WTC11 (cell line): Measurements from ENCODE around the gene LIPH. TPM values are rescaled to one million over a fixed set of nuclear protein-coding genes. Genes with fewer than 3 reads are reported as not detected.
A peak's percentile ranks its signal among the peaks of the same experiment; 100 is the strongest.

ENCODE experiments used
- ATAC-seq: fragments of 200-7000 bp; cut with Tn5 transposase; 2 replicates; pipeline ENCODE4 v1.10.0; 2021; ENCODE audit warnings: mild to moderate bottlenecking, moderate library complexity
- CTCF ChIA-PET: fragments of 300-600 bp; sonication (Branson Sonifier 250); formaldehyde crosslinking; loops from one replicate; lab custom pipeline; 2021; ENCODE audit warnings: antibody characterized with exemption; lab: Charles Lee
- POLR2A ChIA-PET: fragments of 350-600 bp; sonication (Branson Sonifier 250); formaldehyde crosslinking; loops from one replicate; lab custom pipeline; 2021; ENCODE audit warnings: antibody characterized with exemption; lab: Charles Lee
- DNase-seq: peaks from one replicate; pipeline ENCODE4 v3.0.0; 2021; ENCODE audit warnings: low spot score
- H3K27ac Mint-ChIP-seq: 2 replicates; pipeline ENCODE4 v1.8.0; 2021; ENCODE audit warnings: mixed read lengths
- H3K27me3 Mint-ChIP-seq: 2 replicates; pipeline ENCODE4 v1.8.0; 2021; ENCODE audit warnings: low read depth, mild to moderate bottlenecking, moderate library complexity, mixed read lengths
- H3K36me3 Mint-ChIP-seq: 2 replicates; pipeline ENCODE4 v1.8.0; 2021; ENCODE audit warnings: mixed read lengths
- H3K4me1 Mint-ChIP-seq: 2 replicates; pipeline ENCODE4 v1.8.0; 2022; ENCODE audit warnings: mixed read lengths
- H3K4me3 Mint-ChIP-seq: 2 replicates; pipeline ENCODE4 v1.8.0; 2021; ENCODE audit warnings: mild to moderate bottlenecking, moderate library complexity, mixed read lengths
- H3K9me3 Mint-ChIP-seq: 2 replicates; pipeline ENCODE4 v1.8.0; 2021; ENCODE audit warnings: mixed read lengths
- AFF4 ChIP-seq: sonication (generic); formaldehyde crosslinking; IDR thresholded peaks from 2 replicates; pipeline ENCODE4 v1.8.1; 2023; ENCODE audit warnings: mild to moderate bottlenecking, missing genetic modification reagents, borderline replicate concordance
- AR ChIP-seq: fragments of 250-450 bp; sonication (Bioruptor Pico); IDR thresholded peaks from 2 replicates; pipeline ENCODE4 v1.9.0; 2021; ENCODE audit warnings: mild to moderate bottlenecking
- ATF2 ChIP-seq: sonication (generic); formaldehyde crosslinking; IDR thresholded peaks from 2 replicates; pipeline ENCODE4 v1.8.1; 2022; ENCODE audit warnings: low read depth, missing genetic modification reagents, borderline replicate concordance
- CTCF ChIP-seq: fragments of 200-600 bp; IDR thresholded peaks from 2 replicates; pipeline ENCODE4 v1.8.0; 2022; ENCODE audit warnings: antibody characterized with exemption
- EMX1 ChIP-seq: fragments of 250-450 bp; sonication (Bioruptor Pico); IDR thresholded peaks from 2 replicates; pipeline ENCODE4 v1.8.0; 2021; ENCODE audit warnings: mild to moderate bottlenecking
- FOXP1 ChIP-seq: sonication (generic); formaldehyde crosslinking; IDR thresholded peaks from 2 replicates; pipeline ENCODE4 v1.8.0; 2022; ENCODE audit warnings: missing genetic modification reagents, mild to moderate bottlenecking, moderate library complexity, borderline replicate concordance
- HMGA2 ChIP-seq: fragments of 250-450 bp; sonication (Bioruptor Pico); IDR thresholded peaks from 2 replicates; pipeline ENCODE4 v1.4.0; 2021; ENCODE audit warnings: mild to moderate bottlenecking, moderate library complexity
- HMGXB4 ChIP-seq: sonication (generic); formaldehyde crosslinking; IDR thresholded peaks from 2 replicates; pipeline ENCODE4 v1.8.1; 2023; ENCODE audit warnings: mild to moderate bottlenecking, moderate library complexity, missing genetic modification reagents
- IRF2 ChIP-seq: sonication (generic); formaldehyde crosslinking; IDR thresholded peaks from 2 replicates; pipeline ENCODE4 v1.8.0; 2022; ENCODE audit warnings: low read depth, missing genetic modification reagents, borderline replicate concordance
- SMAD3 ChIP-seq: sonication (generic); formaldehyde crosslinking; IDR thresholded peaks from 2 replicates; pipeline ENCODE4 v1.8.0; 2022; ENCODE audit warnings: missing genetic modification reagents, mild to moderate bottlenecking, borderline replicate concordance
- TEAD1 ChIP-seq: sonication (generic); formaldehyde crosslinking; IDR thresholded peaks from 2 replicates; pipeline ENCODE4 v1.8.0; 2022; ENCODE audit warnings: mild to moderate bottlenecking, missing genetic modification reagents
- TP53 ChIP-seq: sonication (generic); formaldehyde crosslinking; IDR thresholded peaks from 2 replicates; pipeline ENCODE4 v1.8.1; 2023; ENCODE audit warnings: mild to moderate bottlenecking, missing genetic modification reagents
- USF2 ChIP-seq: sonication (generic); formaldehyde crosslinking; IDR thresholded peaks from 2 replicates; pipeline ENCODE4 v1.8.1; 2023; ENCODE audit warnings: mild to moderate bottlenecking, missing genetic modification reagents, moderate library complexity
- ZNF121 ChIP-seq: sonication (generic); formaldehyde crosslinking; IDR thresholded peaks from 2 replicates; pipeline ENCODE4 v1.8.0; 2023; ENCODE audit warnings: missing genetic modification reagents
- ZNF138 ChIP-seq: sonication (generic); formaldehyde crosslinking; conservative IDR thresholded peaks from 2 replicates; pipeline ENCODE4 v1.8.1; 2022; ENCODE audit warnings: mild to moderate bottlenecking, moderate library complexity, missing genetic modification reagents
- ZNF219 ChIP-seq: sonication (generic); formaldehyde crosslinking; IDR thresholded peaks from 2 replicates; pipeline ENCODE4 v1.8.0; 2023; ENCODE audit warnings: missing genetic modification reagents, mild to moderate bottlenecking, borderline replicate concordance
- ZNF263 ChIP-seq: sonication (generic); formaldehyde crosslinking; IDR thresholded peaks from 2 replicates; pipeline ENCODE4 v1.8.1; 2022; ENCODE audit warnings: low read depth, mild to moderate bottlenecking, moderate library complexity, missing genetic modification reagents
- ZNF317 ChIP-seq: sonication (generic); formaldehyde crosslinking; IDR thresholded peaks from 2 replicates; pipeline ENCODE4 v1.8.1; 2023; ENCODE audit warnings: low read depth, mild to moderate bottlenecking, moderate library complexity, missing genetic modification reagents, borderline replicate concordance
- ZNF512 ChIP-seq: sonication (generic); formaldehyde crosslinking; IDR thresholded peaks from 2 replicates; pipeline ENCODE4 v1.8.1; 2022; ENCODE audit warnings: missing genetic modification reagents, borderline replicate concordance
- total RNA-seq: library from RNA; stranded (reverse); gene quantifications from 3 replicates; pipeline ENCODE4 v1.2.3, GENCODE V29; 2021

LIPH gene
- total RNA-seq, 1 experiment from 2014 or later, result 0.07 TPM

GRCh38 chr3:185498503-185499396 is 53.6 kb downstream of the LIPH start, which contains the start of gene TMEM41A (continued):
- TF ChIP-seq HMGXB4 (CRISPR knock-in tag) (peak; percentile 98), ZNF512 (CRISPR knock-in tag) (no peak), SMAD3 (CRISPR knock-in tag) (peak; percentile 86), ATF2 (CRISPR knock-in tag) (no peak), TEAD1 (CRISPR knock-in tag) (peak; percentile 74; the same call in 1 of the 2 replicates), ZNF317 (CRISPR knock-in tag) (0 out of 2 replicates have a peak, but pooled peaks have one; percentile 43), IRF2 (CRISPR knock-in tag) (no peak), ZNF219 (no peak), AR (CRISPR knock-in tag) (no peak), ZNF121 (CRISPR knock-in tag) (no peak), ZNF138 (CRISPR knock-in tag) (no peak), CTCF (no peak)

GRCh38 chr3:185490241-185490640 is 62.1 kb downstream of the LIPH start:
- Mint-ChIP-seq H3K27ac (no peak overlapping the region), H3K9me3 (no peaks in the 10 kb centered on the region), H3K4me3 (no peak overlapping the region), H3K27me3 (no peaks in the 10 kb centered on the region), H3K36me3 (peaks cover 17% of the 10 kb centered on the region), H3K4me1 (no peaks in the 10 kb centered on the region)
- DNase-seq (no peak), ATAC-seq (no peak)
- CTCF ChIA-PET, result no interaction called here
- POLR2A ChIA-PET, result no interaction called here
- TF ChIP-seq AFF4 (CRISPR knock-in tag) (no peak), EMX1 (no peak), USF2 (CRISPR knock-in tag) (no peak), HMGA2 (CRISPR knock-in tag) (no peak), ZNF263 (CRISPR knock-in tag) (no peak), TP53 (CRISPR knock-in tag) (no peak), FOXP1 (no peak)
